ENCODE results near the gene ZNRF1. TPM values are rescaled to one million over a fixed set of nuclear protein-coding genes. Genes with fewer than 3 reads are reported as not detected.

ZNRF1 gene
- total RNA-seq, 4 donors from 2014 or later: 7.5 to 20.7 (median 15.1) TPM

DNA sequence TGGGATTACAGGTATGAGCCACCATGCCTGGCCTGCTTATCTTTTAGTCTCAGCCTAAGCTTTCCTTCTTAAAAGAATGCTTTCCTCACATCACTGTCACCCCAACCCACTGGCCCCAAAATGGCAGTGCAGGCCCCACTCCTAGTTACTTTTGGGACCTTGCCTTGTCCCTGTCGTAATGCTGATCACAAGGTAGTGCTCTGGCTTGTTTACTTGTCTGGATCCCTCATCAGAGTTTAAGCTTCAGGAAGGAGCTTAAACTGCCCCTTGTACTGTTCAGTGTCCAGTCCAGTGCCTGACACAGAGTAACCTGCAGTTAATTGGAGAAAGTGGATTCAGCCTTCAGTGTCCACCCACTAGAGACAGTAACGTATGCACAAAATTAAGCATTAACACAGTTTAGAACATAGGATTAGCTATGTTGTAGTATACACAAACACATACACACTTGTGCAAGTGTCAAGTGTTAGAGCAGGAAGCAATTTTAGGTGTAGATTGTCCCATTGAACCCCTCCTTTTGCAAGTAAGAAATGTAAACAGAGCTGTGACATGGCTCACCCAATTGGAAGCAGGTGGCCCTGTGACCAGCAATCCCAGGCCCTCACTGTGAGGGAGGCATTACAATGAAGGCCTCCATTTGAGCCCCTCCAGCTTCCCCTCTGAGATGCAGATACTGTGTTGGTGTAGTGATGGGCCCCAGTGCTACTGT lies 73.6 kb downstream of the ZNRF1 start:
- TF ChIP-seq, protein P1, sequence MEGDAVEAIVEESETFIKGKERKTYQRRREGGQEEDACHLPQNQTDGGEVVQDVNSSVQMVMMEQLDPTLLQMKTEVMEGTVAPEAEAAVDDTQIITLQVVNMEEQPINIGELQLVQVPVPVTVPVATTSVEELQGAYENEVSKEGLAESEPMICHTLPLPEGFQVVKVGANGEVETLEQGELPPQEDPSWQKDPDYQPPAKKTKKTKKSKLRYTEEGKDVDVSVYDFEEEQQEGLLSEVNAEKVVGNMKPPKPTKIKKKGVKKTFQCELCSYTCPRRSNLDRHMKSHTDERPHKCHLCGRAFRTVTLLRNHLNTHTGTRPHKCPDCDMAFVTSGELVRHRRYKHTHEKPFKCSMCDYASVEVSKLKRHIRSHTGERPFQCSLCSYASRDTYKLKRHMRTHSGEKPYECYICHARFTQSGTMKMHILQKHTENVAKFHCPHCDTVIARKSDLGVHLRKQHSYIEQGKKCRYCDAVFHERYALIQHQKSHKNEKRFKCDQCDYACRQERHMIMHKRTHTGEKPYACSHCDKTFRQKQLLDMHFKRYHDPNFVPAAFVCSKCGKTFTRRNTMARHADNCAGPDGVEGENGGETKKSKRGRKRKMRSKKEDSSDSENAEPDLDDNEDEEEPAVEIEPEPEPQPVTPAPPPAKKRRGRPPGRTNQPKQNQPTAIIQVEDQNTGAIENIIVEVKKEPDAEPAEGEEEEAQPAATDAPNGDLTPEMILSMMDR (IDR thresholded peaks at IDR 0.05): no peak
- ATAC-seq (ENCODE audit: low FRiP score) (no peak), DNase-seq (ENCODE audit: low spot score) (no peak)

DNA sequence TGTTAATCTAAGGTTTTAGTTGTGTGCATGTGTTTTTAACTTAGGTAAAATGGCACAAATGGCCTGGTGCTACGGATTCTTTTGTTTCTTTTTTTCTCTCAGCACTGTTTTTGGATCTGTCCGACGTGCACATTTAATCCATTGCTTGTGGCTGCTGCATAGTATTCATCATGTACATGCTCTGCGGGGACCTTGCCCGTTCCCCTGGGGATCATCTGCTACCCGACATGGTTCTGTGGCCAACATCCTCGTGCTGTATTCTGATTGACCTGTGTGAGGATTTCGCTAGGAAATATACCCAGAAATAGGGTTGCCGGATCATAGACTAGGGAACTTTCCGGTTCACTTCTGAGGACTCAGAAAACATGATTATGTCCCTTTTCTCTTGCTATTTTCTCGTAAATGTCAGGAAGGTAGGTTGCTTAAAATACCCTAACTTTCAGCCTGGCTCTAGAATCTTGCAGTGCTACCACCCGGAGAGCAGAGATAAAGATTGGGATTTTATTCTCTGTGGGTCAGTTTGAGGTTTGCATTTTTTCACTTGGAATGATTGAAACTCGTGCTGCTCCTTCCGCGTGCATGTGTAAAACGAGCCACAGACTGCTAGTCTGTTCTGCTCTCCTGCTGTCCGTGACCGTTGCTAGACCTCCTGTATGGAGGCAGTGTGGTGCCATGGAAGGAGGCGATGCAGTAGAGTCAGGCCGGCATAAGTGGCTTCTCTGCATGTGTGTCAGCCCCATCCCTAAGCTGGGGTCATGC lies 74.9 kb downstream of the ZNRF1 start:
- ATAC-seq (ENCODE audit: low FRiP score): no peak
- no peak for DNase-seq (ENCODE audit: low spot score)
- TF ChIP-seq, protein P1 (IDR thresholded peaks at IDR 0.05): no peak

DNA sequence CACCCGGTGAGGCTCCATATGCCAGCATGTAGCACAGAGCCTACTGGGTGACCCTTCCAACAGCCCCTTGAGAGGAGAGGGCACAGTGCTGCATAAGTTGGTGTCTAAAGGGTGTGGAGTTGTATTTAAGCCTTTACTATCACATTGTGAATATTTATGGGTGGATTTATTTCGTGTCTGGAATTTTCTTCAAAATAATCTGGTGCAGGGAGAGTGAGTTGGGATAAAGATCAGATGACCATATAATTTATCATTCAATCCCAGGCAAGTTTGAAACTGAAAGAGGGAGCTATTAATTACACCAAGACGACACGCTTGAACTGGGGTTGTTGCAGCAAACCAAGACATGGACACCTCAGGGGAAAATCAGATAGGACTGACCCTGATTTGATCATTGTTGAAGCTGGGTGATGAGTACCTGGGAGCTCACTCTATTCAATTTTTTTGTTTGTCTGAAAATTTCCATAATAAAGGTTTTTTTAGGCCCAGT lies 75.5 kb downstream of the ZNRF1 start:
- ATAC-seq (ENCODE audit: low FRiP score) (no peak), DNase-seq (ENCODE audit: low spot score) (no peak)
- TF ChIP-seq, protein P1 (IDR thresholded peaks at IDR 0.05): no peak

DNA sequence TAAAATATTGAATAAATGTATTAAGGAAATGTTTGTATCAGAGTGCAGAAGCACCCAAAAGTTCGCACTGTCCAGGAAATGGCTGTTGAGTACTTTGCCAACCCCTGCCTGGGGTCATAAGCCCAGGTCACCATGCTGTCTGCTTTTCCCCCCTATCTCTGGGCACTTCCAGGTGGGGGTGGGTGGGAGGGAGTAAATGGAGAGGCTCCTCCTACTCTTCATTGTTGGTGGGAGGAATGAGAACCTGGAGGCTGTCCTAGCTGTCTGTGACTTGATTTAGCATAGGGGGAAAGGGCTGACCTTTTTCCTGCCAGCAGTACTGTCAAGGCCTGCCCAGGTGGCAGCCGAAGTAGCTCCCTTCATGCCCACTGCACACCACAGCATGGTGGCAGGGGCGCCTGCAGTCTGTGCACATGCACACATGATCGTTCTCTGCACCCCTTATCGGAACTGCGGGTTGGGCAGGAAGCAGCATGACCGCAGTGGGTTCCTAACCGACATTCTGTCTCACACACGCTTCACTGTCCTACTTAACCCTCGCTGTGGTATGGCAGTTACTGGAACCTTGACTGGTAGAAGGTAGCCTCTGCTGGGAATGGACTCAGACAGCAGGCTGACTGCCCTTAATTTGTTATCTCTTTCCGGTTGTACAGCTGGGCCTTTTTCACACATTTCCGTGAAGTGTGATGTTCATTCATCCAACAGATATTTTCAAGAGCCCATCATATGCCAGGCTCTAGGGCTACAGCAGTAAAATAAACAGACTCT lies 76.3 kb downstream of the ZNRF1 start:
- ATAC-seq (ENCODE audit: low FRiP score) (no peak), DNase-seq (ENCODE audit: low spot score) (no peak)
- TF ChIP-seq, protein P1 (IDR thresholded peaks at IDR 0.05): no peak

DNA sequence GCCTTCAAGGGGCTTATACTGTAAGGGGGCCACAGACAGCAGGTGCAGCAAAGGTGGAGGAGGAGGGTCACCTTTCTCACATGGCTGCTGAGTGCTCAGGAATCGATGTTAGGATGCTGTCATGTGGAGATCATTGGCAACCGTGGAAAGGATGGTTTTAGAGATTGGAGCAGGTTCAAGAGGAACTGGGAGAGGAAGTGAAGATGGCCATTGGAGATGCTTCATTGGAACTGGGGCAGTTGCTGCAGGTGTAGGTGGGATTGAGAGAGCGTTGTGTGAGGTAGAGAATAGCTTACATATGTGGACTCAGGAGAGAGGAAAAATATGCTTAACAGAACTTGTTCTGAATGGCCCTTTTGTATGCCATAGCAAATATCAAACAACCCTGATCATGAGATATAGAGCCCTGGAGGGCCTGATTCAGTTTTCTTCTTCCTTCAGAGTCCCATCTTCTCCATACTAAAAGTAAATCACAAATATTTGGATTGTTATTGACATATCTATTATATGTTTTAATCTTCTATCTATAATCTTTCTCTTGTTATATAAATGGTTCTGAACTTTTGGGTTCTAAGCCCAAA lies 77.0 kb downstream of the ZNRF1 start:
- DNase-seq (ENCODE audit: low spot score): no peak
- TF ChIP-seq, protein P1 (IDR thresholded peaks at IDR 0.05): no peak
- ATAC-seq (ENCODE audit: low FRiP score): no peak

DNA sequence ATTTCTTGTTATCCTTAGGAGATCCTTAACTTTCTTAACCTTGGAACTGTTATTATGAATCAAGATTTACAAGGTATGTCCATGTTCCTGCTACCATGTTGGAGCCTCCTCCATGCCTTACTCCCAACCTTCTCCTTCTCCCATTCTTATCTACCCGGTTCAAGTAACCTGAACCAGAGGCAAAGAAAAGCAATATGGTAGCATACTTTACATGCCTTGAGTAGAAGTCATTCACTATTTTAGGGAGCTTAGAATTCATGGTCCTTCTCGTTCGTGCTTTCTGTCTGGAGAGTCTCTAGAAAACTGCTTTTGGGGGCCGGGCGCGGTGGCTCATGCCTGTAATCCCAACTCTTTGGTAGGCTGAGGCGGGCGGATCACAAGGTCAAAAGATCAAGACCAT lies 80.1 kb downstream of the ZNRF1 start:
- TF ChIP-seq, protein P1 (IDR thresholded peaks at IDR 0.05): no peak
- DNase-seq (ENCODE audit: low spot score): no peak
- ATAC-seq (ENCODE audit: low FRiP score): no peak
